Raji (cell line): Measurements from ENCODE around the gene HOXB5.

Source experiments
- POLR2A ChIP-seq: IDR thresholded peaks from 2 replicates; pipeline ENCODE4 v1.6.1; 2011; ENCODE audit warnings: low read depth, low read length, control low read depth; ENCODE audit not compliant: insufficient read depth

Gene HOXB5

GRCh38 chr17:48613862-48614694, 20.5 kb upstream of the HOXB5 start:
- no peak for TF ChIP-seq POLR2A

- TF ChIP-seq POLR2A: no peak
Observed at GRCh38 chr17:48612854-48613691, 19.5 kb upstream of the HOXB5 start.

- no peak for TF ChIP-seq POLR2A
Observed at GRCh38 chr17:48612456-48612853, 18.9 kb upstream of the HOXB5 start.

GRCh38 chr17:48611681-48612455, 18.3 kb upstream of the HOXB5 start:
- no peak for TF ChIP-seq POLR2A

- TF ChIP-seq POLR2A: no peak
Observed at GRCh38 chr17:48611213-48611612, 17.6 kb upstream of the HOXB5 start.

GRCh38 chr17:48610282-48611211, 17.0 kb upstream of the HOXB5 start, which contains the start of gene HOXB7:
Gene HOXB7, minus strand, starts transcription at chr17:48611017. Its CDS starts 99 bp downstream, at chr17:48610918.
- peak; percentile 33; the same call in 1 of the 2 replicates for TF ChIP-seq POLR2A

- TF ChIP-seq POLR2A: no peak
Observed at GRCh38 chr17:48609759-48610281, 16.2 kb upstream of the HOXB5 start.

- TF ChIP-seq POLR2A: no peak
Observed at GRCh38 chr17:48609033-48609432, 15.5 kb upstream of the HOXB5 start.

GRCh38 chr17:48608494-48608834, 14.9 kb upstream of the HOXB5 start:
- no peak for TF ChIP-seq POLR2A

GRCh38 chr17:48606892-48607614, 13.5 kb upstream of the HOXB5 start:
- TF ChIP-seq POLR2A: no peak

GRCh38 chr17:48605991-48606891, 12.7 kb upstream of the HOXB5 start:
- TF ChIP-seq POLR2A: no peak

GRCh38 chr17:48605409-48605919, 11.9 kb upstream of the HOXB5 start:
- no peak for TF ChIP-seq POLR2A
